GM18502 (cell line): ENCODE results near the gene FAHD1.

Experiments used
- ATAC-seq: cut with Tn5 transposase; IDR thresholded peaks from one replicate; pipeline ENCODE4 v1.9.1; 2021; ENCODE audit warnings: mild to moderate bottlenecking; ENCODE audit not compliant: unreplicated experiment, poor library complexity

The FAHD1 gene

DNA sequence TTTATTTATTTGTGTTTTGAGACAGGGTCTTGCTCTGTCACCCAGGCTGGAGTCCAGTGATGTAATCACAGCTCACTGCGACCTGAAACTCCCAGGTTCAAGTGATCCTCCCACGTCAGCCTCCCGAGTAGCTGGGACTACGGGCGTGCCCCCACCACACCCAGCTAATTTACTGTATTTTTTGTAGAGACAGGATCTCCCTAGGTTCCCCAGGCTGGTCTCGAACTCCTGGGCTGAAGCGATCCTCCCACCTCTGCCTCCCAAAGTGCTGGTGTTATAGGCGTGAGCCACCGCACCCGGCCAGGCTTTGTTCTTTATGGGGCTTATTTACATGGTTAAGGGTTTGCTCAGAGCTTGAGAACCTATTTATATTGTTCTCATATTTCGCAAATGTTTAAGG is 50.8 kb downstream of the FAHD1 start:
- no peak for ATAC-seq

DNA sequence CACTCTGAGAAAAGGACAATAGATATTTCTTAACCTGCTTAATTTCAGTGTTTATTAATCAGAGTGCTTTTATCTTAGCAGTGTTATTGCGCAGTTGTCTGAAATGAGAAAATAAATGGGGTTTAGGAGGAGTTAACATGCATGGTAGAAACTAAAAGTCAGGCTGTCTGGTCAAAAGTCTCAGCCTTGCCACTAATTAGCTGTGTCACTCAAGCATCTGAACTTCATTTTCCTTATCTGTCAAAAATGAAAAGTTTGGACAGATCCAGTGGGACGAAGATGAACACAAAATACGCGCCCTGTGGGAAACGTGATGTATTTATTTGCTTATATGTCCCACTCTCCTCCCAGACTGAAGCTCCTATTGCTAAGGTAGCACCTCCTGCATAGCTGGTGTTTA is 51.2 kb downstream of the FAHD1 start:
- no peak for ATAC-seq
